SK-N-DZ (cell line): ENCODE measurements around the gene COPE.

Source experiments
- DNase-seq: peaks from one replicate; pipeline ENCODE4 v3.0.0-alpha.2; 2015; ENCODE audit warnings: low spot score

COPE gene

DNA sequence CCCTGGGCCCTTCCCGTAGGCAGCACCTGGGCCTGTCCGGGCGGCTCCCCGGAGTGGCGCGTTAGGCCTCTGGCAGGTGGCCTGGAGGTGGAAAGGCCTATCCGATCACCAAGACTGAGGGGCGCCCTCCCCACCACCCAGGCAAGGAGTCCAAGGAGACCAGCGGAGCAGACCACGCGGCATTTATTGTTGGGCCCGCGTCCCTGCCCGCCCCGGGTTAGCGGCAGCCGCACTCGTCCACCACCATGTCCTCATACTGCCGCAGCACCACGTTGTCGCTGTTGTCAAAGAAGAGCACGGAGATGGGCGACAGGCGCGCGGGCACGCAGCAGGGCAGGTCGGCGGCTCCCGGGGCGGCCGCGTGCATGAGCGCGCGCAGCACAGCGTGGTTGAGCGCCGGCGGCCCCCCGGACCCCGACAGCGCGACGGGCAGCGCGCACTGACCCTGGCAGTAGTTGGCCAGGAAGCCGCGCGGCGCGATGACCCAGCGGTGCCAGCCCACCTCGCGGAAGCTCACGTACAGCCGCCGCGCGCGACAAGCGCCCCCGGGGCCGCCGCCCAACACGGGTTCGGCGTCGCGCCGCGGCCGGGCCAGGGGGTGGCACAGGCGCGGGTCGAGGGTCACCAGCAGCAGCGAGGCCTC lies 50.7 kb downstream of the COPE start:
- DNase-seq, result no peak

DNA sequence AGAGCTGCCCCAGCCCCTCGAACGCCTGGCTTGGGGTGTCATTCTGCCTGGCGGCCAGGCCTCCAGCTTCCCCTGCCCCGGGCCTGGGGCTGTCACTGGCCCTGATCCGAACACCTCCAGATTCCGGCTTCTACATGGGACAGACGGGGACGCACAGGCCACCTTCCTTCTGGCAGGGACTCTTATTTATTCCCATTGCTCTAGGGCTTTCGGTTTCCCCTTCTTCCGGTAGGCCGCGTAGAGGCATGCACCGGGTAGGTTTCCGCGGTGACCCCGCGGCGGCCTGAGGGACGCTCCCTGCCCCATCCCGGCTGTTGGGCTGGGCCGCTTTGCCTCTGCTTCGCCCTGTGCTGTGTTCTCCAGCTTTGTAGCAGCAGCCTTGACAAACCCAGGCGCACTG lies 51.4 kb downstream of the COPE start:
- no peak for DNase-seq

DNA sequence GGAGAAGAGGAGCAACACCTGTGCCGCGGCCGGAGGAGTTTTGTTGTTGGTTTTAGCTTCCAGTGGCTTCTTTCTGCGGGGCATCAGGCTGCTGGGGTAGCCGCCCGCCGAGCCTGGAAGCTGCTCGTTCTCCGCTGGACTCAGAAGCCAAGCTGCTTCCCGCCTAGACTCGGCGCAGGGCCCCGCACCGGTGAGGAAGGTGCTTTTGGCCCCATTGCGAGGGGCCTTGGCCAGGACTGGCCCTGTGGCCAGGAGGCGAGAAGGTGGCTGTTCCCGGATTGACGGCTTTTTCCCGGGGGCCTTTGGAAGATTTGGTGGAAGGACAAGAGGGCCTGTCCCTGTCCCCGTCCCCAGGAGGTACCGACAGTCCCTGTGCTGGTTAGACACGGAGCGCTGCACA lies 52.0 kb downstream of the COPE start:
- DNase-seq, result no peak

DNA sequence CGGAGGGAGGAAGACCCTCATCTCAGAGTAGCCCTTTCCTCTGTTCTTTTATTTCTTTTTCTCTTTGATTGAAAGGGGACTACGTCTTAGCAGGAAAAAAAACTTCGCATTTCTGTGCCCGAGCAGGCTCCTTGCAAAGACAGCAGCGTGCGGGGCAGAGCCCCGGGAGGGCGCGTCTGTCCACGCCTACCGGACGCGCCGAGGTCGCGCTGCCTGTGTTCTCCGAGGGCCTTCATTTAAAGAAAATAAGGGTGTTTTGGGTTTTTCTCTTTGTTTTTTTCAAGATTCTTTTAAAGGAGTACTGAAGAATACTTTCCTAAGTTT lies 52.4 kb downstream of the COPE start:
- DNase-seq, result no peak

DNA sequence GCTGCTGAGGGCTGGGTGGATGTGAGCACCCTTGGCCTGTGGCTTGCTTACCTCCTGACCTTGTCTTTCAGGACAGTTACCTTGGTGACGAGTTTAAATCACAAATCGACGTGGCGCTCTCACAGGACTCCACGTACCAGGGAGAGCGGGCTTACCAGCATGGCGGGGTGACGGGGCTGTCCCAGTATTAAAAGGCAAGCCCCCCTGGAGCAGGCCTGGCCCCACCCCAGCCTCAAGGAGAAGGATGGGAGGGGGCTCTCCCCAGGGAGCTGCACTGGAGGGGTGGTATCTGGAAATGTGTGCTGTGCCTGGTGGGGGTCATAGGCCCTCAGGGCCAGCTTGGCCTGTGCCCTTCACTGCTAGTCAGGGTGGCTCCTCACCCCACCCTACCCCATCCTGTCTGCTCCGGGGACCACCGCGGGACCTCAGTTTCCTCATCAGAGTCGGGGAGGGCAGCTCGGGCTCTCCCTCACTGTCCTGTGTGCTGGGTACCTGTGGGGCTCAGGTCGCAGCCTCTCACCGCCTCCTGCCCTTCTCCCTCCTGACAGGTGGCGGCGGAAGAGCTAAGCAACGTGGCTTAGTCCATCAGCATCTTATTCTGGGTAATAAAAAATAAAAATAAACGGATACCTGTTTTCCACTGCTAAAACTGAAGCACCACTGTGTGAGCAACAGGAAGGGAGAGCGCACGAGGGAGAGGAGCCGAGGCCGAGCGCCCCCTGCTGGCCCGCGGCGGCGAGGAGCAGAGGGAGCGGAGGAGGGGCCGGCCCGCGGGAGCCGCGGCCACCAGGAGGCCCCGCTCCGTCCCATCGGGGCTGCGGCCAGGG lies 53.0 kb downstream of the COPE start:
- peak; percentile 37 for DNase-seq

DNA sequence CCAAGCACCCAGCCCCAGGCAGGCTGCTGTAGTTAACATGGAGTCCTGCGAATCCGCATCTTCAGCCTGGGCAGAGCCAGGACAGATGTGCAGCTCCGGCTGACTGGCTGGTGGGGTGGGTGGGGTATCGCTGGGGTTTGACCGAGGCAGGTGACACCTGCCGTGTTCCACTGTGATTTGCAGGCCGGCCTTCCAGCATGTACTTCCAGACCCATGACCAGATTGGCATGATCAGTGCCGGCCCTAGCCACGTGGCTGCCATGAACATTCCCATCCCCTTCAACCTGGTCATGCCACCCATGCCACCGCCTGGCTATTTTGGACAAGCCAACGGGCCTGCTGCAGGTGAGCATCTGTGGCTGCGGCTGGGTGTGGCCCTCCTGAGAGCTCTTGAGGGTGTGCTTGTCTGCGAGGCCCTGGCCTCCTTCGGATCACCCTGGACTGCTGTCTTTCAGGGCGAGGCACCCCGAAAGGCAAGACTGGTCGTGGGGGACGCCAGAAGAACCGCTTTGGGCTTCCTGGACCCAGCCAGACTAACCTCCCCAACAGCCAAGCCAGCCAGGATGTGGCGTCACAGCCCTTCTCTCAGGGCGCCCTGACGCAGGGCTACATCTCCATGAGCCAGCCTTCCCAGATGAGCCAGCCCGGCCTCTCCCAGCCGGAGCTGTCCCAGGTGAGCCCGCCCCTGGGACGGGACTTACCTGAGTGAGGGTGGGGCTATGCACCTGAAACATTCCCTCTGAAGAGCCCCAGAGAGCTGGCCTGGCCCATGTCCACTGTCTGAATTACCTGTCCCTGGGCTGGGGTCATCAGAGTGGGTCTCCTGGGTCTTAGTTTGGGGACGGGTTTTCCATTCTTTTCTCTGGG lies 53.8 kb downstream of the COPE start:
- DNase-seq, result no peak

DNA sequence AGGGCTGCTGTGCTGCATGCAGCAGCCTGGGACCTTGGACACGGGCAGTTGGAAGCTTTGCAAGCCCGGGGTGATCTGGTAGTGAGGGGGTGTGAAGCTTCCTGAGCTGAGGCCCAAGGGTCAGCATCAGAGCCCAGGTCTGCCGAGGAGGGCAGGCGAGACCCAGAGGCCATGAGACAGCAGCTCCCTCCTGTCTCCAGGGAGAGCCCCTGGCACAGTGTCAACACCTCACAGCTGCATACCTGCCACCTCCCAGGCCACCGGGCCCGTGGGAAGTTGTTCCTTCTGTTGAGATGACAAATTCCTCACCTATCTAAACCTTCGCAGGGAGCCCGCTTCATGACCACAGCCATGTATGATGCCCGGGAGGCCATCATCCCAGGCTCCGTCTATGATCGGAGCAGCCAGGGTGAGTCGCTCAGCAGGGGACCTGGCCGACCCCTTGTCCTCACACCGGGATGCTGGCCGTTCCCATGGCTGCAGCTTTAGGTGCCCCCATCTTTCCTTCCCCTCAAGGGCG lies 55.3 kb downstream of the COPE start:
- no peak for DNase-seq

DNA sequence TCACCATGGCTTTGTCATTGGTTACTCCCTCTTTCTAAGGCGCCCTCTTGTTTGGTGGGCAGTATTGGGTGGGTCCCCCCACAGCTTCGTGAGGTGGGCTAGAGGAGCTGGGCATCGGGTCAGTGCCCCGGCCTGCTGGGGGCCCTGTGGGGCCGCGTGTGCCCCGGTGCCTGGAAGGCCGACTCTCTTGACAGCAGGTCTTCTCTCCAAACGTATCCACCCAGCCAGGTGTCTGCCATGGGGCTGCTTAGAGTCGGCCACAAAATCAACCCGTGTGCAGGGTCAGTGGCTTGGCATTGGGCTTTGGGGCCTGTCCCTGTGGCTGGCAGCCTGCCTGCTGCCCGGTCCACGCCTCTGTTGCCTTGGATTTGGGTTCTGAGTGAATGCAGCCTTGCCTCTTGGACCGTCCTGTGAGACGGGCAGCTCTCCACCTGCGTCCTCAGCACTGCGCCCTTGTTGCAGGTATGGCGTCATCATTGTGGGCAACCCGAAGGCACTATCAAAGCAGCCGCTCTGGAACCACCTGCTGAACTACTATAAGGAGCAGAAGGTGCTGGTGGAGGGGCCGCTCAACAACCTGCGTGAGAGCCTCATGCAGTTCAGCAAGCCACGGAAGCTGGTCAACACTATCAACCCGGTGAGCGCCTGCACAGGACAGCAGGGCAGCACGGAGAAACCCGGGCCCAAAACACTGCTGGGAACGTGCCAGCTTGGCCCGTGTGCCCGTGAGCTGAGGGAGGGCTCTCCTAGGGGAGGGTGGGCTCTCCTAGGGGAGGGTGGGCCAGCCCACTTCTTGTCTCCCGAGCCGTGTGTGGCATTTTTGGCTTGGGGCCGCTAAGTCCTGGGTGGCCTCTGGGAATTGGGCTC lies 56.0 kb downstream of the COPE start:
- no peak for DNase-seq

DNA sequence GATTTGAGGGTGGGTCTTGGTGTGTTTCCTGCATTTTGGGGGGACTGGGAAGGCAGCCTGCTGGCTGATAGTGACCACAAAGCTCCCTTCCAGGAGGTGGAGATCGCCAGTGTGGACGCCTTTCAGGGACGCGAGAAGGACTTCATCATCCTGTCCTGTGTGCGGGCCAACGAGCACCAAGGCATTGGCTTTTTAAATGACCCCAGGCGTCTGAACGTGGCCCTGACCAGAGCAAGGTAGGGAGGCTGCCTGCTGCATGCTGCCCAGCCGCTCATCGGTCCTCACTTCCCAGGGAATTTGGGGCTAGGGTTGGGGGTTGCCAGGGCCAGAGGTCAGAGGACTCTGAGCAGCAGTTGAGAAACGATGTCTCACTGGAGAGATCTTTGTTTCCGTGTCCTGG lies 57.3 kb downstream of the COPE start:
- DNase-seq, result no peak

DNA sequence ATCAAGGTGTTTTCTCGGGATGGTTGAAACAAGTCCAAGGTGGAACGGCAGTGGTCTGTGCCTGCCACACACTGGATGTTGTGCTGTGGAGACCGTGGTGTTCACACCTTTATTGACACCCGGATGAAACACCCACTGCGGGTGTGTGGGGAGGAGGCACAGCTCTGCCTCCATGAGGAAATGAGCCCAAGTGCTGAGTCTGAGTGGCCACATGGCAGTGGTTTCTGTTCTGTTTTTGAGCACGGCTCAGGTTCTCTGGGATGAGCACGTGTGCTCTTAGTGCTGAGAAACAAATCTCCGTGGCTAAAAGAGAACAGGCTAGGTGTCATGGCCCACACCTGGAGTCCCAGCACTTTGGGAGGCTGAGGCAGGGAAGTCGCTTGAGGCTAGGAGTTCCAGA lies 58.0 kb downstream of the COPE start:
- no peak for DNase-seq

DNA sequence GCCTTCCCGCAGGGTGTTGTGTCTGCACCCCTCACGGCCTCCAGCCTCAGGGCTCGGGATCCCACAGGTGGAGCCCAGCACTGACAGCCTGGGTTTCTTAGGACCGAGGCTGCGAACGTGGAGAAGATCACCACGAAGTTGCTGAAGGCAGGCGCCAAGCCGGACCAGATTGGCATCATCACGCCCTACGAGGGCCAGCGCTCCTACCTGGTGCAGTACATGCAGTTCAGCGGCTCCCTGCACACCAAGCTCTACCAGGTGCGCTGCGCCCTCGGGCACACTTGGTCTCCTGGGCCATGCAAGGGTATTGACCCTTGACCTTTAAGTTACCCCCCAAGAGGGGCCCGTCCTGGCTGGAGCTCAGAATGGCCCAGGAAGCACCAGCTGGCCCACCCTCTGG lies 58.5 kb downstream of the COPE start:
- DNase-seq, result no peak

DNA sequence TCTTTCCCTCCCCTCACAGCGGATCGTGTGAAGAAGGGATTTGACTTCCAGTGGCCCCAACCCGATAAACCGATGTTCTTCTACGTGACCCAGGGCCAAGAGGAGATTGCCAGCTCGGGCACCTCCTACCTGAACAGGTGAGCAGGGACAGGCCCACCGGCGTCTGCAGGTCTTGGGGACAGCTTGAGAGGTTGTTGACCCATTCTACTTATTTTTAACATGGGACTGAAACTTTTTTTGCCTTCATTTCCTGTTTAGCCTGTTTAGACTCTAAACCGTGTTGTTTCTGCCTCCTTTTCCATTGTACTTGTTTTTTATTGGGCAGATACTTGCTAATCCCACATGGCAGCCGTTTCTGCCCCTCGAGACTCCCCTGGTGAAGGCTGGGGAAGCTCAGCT lies 58.9 kb downstream of the COPE start:
- no peak for DNase-seq

DNA sequence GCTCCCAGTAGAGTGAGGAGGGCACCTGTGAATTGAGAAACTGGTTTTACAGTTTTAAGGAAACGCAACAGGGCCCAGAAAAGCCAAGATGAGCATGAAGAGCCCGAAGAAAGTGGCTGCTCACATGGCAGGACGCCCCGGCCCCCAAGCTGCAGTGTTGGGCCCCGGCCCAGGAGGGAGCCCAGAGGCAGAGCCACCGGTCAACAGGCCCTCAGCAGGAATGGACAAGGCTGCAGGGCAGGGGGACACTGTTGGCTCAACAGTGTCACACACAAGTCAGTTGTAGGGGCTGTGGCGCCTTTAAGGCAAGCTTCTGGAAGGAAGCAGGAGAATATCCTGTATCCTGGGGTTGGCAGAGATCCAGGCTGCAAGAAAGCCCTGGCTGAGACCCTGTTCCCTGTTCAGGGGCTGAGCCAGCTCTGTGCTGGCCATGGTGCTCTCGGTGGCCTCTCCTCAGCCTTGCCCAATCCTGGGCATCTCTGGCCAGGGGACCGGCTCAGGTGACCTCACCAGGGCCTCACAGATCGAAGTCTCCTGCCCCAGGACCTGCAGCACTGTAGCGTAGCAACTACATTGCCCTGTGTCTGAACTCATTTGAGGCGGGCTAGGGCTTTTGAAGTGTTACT lies 59.4 kb downstream of the COPE start:
- no peak for DNase-seq

DNA sequence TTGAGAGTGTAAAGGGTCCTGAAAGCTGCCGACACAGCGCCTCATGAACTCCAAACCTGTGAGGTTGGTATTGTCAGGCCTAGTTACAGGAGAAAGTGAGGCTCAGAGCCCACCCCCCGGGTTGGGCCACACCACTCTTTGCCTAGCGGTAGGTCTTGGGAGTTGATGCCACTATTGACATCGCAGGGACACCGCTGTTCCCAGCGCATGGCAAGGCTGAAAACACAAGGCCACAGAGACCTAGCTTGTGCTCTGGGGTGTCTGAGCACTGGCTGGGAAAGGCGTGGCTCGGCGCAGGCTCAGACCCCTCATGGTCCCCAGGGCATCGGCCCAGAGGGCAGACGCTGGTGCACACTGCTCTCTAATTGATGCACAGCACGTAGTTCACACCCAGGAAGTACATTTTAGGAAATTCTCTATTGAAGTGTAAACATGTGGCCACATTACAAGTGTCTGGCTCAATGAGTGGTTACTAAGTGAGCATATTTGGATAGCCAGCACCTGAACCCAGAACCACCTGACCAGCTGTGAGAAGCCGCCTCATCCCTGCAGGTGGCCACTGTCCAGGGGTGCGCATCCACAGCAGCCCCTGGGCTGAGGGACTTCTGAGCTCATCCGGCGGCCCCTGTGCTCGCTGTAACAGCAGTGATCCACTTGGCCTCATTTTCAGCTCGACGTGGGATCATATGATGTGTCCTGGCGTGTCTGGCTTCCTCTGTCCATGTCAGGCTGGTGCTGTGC lies 60.1 kb downstream of the COPE start:
- no peak for DNase-seq

DNA sequence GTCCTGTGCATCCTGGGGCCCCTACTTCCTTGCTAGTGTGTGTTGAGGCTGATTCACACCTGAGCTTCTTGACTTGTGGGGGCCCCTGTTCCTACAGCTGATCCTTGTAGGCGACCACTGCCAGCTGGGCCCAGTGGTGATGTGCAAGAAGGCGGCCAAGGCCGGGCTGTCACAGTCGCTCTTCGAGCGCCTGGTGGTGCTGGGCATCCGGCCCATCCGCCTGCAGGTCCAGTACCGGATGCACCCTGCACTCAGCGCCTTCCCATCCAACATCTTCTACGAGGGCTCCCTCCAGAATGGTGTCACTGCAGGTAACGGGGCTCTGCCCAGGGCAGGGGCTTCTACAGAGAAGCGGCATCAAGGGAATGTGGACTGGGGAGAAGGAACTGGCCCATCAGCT lies 62.0 kb downstream of the COPE start:
- DNase-seq, result no peak

DNA sequence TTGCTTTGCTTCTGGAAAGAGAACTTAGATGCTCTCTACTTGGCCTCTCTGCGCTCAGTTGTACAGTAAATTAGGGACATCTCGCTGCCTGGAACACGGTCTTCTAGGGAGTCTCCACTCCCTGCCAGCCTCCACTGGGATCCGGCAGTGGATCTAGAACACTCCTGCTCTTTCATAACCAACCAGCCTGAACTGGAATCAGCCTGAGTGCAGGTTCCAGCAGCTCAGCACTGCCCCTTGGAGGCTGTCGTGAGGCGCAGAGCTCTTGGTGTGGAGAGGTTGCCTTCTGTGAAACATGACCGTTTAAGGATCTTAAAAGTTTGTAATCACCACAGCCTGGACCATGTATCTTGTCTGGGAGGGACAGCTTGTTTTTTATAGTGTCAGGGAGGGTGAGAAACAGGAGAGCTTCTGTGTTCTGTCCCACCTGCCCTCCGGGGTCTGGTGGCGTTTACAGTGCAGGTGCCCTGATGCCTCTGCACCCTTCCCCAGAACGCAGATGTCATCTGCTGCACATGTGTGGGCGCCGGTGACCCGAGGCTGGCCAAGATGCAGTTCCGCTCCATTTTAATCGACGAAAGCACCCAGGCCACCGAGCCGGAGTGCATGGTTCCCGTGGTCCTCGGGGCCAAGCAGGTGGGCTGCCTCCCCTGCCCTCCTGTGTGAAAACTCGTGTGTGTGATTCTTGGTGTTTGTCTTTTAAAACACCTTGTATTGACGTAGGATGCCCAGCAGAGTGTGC lies 62.6 kb downstream of the COPE start:
- DNase-seq, result no peak

DNA sequence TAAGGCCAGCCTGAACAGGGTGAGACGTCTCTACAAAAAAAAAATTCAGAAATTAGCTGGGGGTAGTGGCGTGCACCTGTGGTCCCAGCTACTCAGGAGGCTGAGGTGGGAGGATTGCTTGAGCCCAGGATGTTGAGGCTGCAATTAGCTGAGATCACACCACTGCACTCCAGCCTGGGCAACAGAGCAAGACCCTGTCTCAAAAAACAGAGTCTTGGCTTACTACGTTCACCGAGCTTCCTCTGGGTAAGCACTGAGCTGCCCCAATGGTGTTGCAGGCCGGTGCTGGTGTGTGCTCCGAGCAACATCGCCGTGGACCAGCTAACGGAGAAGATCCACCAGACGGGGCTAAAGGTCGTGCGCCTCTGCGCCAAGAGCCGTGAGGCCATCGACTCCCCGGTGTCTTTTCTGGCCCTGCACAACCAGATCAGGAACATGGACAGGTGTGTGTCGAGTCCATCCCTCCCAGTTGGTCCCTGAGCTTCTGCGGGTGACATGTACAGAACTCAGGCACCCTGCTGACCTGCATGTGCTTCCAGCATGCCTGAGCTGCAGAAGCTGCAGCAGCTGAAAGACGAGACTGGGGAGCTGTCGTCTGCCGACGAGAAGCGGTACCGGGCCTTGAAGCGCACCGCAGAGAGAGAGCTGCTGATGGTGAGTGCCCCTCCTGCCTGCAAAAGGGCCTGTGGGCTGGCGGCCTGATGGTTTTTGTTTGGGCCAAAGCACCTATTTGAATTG lies 63.4 kb downstream of the COPE start:
- no peak for DNase-seq

DNA sequence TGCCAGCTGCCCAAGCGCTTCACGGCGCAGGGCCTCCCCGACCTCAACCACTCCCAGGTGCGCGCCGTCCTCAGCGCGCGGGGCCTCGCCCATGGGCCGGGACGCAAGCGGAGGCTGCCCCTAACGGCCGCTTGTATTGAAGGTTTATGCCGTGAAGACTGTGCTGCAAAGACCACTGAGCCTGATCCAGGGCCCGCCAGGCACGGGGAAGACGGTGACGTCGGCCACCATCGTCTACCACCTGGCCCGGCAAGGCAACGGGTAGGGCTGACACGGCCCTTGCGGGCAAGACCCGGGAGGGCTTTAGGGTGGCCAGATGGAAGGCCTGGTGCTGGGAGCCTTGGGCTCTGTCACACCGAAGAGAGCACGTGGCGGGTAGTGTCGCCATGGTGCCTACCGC lies 64.2 kb downstream of the COPE start:
- no peak for DNase-seq
